ENCODE results near the gene SRPX. TPM values are rescaled to one million over a fixed set of nuclear protein-coding genes. Genes with fewer than 3 reads are reported as not detected.

The SRPX gene
- total and polyA plus RNA-seq, 8 donors: 2.3 to 23.6 (median 12.6) TPM

DNA sequence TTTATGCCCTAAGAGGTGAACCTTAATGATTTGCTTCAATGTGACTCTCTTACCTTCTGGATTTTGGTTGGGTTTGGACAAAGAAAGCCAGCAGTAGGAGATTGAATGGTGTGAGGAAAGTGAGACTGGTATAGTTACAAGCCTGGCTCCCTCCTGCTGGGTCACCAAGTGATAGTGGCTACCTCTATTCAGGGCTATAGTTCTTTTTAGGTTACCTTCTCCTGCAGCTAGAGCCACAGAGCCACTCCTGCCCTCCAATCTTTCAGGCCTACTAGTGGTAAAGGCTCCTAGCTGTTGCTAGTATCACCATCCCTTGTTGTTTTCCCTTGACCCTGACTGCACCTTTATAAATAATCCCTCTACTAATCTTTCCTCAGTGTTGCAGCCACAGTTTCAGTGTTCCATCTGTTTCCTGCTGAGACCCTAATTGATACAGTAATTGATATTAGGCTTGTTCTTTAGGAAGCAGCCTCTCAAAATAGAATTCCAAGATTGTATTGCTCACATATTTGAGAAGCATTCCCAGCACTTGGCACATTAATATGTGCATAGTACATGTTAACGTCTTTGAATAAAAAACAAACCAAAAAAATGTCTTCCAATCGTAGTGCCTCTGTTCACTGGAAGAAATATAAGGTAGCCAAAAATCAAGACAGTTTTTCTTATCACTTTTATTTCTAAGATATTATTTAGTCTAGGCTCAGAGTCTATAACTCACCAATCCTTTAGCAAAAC lies 82.3 kb downstream of the SRPX start:
- WGBS, 2 donors: 66 to 81% methylated on average over 2 of the region's 2 CpGs
- Histone ChIP-seq H3K9me3 (no peaks in the 10 kb centered on the region), H3K27me3 (no peaks in the 10 kb centered on the region), H3K4me1 (no peaks in the 10 kb centered on the region), H3K27ac (no peak overlapping the region), H3K4me3 (no peak overlapping the region), H3K36me3 (no peaks in the 10 kb centered on the region)
- no peak for DNase-seq
- TF ChIP-seq CTCF (IDR thresholded peaks at IDR 0.05): no peak
- intact Hi-C loops (cut with DNase I): no loop called here
- FAIRE-seq: no peak
- no peak for ATAC-seq

DNA sequence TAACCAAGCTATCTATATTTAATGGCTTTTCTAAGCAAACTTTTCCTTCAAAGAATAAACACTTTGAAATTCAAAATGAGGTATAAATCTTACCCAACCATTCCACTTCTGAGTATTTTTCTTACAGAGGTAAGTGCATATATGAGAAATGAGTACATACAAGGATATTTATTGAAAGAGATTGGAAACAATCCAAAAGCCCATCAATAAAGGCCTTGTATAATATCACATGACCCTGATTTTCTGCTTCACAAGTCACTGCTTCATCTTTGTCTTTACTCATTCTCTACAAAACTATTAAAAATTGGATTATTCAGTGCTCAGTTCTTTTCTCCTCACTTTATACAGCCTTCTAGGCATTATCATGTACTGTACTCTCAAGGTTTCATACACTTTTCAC lies 91.3 kb downstream of the SRPX start:
- H3K9me3 ChIP-seq: no peaks in the 10 kb centered on the region
- H3K27me3 ChIP-seq: peaks cover 0 to 9% (median 0%) of the 10 kb centered on the region in 4 donors
- intact Hi-C loops (cut with DNase I): no loop called here
- no peak overlapping the region for H3K27ac ChIP-seq
- H3K36me3 ChIP-seq: no peaks in the 10 kb centered on the region
- ATAC-seq (no peak), DNase-seq (no peak), FAIRE-seq (no peak)
- H3K4me3 ChIP-seq: no peak overlapping the region
- TF ChIP-seq CTCF (IDR thresholded peaks at IDR 0.05): no peak
- no peaks in the 10 kb centered on the region for H3K4me1 ChIP-seq

DNA sequence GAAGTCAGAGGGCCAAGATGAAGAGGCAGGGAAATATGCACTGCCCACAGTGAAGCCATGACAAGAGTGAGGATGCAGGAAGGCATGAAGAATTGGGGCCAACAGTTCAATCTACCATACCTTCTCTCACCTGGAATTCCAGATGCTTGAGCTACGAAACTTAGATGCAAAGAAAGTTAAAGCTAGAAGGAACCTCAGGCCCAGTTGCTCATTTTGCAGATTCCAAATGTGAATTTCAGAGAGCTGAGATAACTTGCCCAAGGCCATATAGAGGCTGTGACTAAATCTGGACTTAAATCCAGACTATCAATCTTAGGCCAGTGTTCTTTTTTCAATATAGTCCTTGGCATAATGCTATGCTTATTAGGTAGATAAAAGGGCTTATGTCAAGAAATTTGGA lies 92.7 kb downstream of the SRPX start:
- H3K9me3 ChIP-seq: no peaks in the 10 kb centered on the region
- intact Hi-C loops (cut with DNase I): no loop called here
- no peaks in the 10 kb centered on the region for H3K4me1 ChIP-seq
- 74 to 90% methylated on average over 1 of the region's 1 CpG for WGBS, 2 donors
- DNase-seq (no peak), ATAC-seq (no peak), FAIRE-seq (no peak)
- H3K27me3 ChIP-seq: peaks cover 0 to 9% (median 0%) of the 10 kb centered on the region in 4 donors
- TF ChIP-seq CTCF (IDR thresholded peaks at IDR 0.05): no peak
- no peaks in the 10 kb centered on the region for H3K36me3 ChIP-seq
- H3K27ac ChIP-seq: no peak overlapping the region
- H3K4me3 ChIP-seq: no peak overlapping the region

DNA sequence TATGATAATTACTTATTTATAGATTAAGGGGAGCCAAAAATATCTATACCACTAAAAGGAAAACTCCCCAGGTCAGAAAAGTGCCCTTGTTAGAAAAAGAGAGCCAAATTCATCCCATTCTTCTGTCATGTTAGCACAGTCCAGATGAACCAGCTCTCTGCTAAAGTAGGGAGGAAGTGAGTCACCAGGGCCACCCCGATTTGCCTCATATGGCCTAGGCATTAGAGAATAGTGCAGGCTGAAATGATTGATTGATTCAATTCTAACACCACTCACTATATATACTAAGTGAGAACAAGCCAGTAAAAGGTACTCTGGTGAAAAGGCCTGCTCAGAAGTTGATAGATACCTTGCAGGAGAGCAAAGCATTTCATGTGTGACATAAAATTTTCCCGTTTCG lies 94.5 kb downstream of the SRPX start:
- no peak for ATAC-seq
- Histone ChIP-seq H3K27ac (no peak overlapping the region), H3K4me3 (no peak overlapping the region), H3K4me1 (no peaks in the 10 kb centered on the region), H3K36me3 (no peaks in the 10 kb centered on the region), H3K27me3 (peaks cover 0 to 5% (median 0%) of the 10 kb centered on the region in 4 donors), H3K9me3 (no peaks in the 10 kb centered on the region)
- DNase-seq: no peak
- no peak for FAIRE-seq
- no peak for TF ChIP-seq CTCF (IDR thresholded peaks at IDR 0.05)
- intact Hi-C loops (cut with DNase I): no loop called here
- 87 to 96% methylated on average over 3 of the region's 3 CpGs for WGBS, 2 donors

DNA sequence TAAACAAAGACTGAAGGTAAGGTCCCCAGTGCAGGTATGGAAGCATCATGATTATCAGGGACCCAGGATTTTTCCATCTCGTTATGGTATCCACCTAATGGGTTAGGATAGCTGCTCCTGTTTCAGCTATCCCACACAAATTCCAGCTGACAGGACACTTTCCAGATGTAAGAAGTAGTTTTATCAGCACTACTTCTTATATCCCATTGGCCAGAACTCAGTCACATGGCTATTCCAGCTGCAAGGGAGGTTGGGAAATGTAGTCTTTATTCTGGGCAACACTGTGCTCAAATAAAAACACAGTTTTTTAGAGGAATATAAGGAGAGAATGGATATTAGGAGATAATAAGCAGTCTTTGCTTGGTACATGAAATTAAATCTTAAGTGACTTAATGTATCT lies 96.7 kb downstream of the SRPX start:
- no peak for TF ChIP-seq CTCF (IDR thresholded peaks at IDR 0.05)
- 61 to 97% methylated on average over 1 of the region's 1 CpG for WGBS, 2 donors
- DNase-seq: no peak
- peaks cover 0 to 3% (median 0%) of the 10 kb centered on the region in 4 donors for H3K27me3 ChIP-seq
- H3K36me3 ChIP-seq: no peaks in the 10 kb centered on the region
- H3K4me3 ChIP-seq: no peak overlapping the region
- ATAC-seq: no peak
- H3K27ac ChIP-seq: no peak overlapping the region
- H3K4me1 ChIP-seq: no peaks in the 10 kb centered on the region
- no peaks in the 10 kb centered on the region for H3K9me3 ChIP-seq
- intact Hi-C loops (cut with DNase I): no loop called here
- no peak for FAIRE-seq
